HG02798 (cell line): ENCODE measurements around the gene STH.

ENCODE experiments used
- ATAC-seq: cut with Tn5 transposase; IDR thresholded peaks from one replicate; pipeline ENCODE4 v1.9.1; 2021; ENCODE audit warnings: mild to moderate bottlenecking; ENCODE audit not compliant: unreplicated experiment, poor library complexity

STH gene

DNA sequence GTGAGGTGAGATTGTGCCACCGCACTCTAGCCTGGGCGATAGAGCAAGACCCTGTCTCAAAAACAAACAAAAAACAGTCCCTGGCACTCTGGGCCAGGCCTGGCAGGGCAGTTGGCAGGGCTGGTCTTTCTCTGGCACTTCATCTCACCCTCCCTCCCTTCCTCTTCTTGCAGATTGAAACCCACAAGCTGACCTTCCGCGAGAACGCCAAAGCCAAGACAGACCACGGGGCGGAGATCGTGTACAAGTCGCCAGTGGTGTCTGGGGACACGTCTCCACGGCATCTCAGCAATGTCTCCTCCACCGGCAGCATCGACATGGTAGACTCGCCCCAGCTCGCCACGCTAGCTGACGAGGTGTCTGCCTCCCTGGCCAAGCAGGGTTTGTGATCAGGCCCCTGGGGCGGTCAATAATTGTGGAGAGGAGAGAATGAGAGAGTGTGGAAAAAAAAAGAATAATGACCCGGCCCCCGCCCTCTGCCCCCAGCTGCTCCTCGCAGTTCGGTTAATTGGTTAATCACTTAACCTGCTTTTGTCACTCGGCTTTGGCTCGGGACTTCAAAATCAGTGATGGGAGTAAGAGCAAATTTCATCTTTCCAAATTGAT, 24.8 kb downstream of the STH start:
- no peak for ATAC-seq

DNA sequence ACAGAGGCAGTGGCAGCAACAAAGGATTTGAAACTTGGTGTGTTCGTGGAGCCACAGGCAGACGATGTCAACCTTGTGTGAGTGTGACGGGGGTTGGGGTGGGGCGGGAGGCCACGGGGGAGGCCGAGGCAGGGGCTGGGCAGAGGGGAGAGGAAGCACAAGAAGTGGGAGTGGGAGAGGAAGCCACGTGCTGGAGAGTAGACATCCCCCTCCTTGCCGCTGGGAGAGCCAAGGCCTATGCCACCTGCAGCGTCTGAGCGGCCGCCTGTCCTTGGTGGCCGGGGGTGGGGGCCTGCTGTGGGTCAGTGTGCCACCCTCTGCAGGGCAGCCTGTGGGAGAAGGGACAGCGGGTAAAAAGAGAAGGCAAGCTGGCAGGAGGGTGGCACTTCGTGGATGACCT, 25.5 kb downstream of the STH start:
- no peak for ATAC-seq

DNA sequence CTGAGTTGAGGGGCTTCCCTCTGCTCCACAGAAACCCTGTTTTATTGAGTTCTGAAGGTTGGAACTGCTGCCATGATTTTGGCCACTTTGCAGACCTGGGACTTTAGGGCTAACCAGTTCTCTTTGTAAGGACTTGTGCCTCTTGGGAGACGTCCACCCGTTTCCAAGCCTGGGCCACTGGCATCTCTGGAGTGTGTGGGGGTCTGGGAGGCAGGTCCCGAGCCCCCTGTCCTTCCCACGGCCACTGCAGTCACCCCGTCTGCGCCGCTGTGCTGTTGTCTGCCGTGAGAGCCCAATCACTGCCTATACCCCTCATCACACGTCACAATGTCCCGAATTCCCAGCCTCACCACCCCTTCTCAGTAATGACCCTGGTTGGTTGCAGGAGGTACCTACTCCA, 26.0 kb downstream of the STH start:
- no peak for ATAC-seq

DNA sequence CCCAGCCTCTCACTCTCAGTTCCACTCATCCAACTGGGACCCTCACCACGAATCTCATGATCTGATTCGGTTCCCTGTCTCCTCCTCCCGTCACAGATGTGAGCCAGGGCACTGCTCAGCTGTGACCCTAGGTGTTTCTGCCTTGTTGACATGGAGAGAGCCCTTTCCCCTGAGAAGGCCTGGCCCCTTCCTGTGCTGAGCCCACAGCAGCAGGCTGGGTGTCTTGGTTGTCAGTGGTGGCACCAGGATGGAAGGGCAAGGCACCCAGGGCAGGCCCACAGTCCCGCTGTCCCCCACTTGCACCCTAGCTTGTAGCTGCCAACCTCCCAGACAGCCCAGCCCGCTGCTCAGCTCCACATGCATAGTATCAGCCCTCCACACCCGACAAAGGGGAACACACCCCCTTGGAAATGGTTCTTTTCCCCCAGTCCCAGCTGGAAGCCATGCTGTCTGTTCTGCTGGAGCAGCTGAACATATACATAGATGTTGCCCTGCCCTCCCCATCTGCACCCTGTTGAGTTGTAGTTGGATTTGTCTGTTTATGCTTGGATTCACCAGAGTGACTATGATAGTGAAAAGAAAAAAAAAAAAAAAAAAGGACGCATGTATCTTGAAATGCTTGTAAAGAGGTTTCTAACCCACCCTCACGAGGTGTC, 26.6 kb downstream of the STH start:
- no peak for ATAC-seq

DNA sequence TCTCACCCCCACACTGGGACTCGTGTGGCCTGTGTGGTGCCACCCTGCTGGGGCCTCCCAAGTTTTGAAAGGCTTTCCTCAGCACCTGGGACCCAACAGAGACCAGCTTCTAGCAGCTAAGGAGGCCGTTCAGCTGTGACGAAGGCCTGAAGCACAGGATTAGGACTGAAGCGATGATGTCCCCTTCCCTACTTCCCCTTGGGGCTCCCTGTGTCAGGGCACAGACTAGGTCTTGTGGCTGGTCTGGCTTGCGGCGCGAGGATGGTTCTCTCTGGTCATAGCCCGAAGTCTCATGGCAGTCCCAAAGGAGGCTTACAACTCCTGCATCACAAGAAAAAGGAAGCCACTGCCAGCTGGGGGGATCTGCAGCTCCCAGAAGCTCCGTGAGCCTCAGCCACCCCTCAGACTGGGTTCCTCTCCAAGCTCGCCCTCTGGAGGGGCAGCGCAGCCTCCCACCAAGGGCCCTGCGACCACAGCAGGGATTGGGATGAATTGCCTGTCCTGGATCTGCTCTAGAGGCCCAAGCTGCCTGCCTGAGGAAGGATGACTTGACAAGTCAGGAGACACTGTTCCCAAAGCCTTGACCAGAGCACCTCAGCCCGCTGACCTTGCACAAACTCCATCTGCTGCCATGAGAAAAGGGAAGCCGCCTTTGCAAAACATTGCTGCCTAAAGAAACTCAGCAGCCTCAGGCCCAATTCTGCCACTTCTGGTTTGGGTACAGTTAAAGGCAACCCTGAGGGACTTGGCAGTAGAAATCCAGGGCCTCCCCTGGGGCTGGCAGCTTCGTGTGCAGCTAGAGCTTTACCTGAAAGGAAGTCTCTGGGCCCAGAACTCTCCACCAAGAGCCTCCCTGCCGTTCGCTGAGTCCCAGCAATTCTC, 27.4 kb downstream of the STH start:
- no peak for ATAC-seq

DNA sequence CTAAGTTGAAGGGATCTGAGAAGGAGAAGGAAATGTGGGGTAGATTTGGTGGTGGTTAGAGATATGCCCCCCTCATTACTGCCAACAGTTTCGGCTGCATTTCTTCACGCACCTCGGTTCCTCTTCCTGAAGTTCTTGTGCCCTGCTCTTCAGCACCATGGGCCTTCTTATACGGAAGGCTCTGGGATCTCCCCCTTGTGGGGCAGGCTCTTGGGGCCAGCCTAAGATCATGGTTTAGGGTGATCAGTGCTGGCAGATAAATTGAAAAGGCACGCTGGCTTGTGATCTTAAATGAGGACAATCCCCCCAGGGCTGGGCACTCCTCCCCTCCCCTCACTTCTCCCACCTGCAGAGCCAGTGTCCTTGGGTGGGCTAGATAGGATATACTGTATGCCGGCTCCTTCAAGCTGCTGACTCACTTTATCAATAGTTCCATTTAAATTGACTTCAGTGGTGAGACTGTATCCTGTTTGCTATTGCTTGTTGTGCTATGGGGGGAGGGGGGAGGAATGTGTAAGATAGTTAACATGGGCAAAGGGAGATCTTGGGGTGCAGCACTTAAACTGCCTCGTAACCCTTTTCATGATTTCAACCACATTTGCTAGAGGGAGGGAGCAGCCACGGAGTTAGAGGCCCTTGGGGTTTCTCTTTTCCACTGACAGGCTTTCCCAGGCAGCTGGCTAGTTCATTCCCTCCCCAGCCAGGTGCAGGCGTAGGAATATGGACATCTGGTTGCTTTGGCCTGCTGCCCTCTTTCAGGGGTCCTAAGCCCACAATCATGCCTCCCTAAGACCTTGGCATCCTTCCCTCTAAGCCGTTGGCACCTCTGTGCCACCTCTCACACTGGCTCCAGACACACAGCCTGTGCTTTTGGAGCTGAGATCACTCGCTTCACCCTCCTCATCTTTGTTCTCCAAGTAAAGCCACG, 28.3 kb downstream of the STH start:
- ATAC-seq = no peak

DNA sequence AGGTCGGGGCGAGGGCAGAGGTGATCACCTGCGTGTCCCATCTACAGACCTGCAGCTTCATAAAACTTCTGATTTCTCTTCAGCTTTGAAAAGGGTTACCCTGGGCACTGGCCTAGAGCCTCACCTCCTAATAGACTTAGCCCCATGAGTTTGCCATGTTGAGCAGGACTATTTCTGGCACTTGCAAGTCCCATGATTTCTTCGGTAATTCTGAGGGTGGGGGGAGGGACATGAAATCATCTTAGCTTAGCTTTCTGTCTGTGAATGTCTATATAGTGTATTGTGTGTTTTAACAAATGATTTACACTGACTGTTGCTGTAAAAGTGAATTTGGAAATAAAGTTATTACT, 28.9 kb downstream of the STH start:
- no peak for ATAC-seq

DNA sequence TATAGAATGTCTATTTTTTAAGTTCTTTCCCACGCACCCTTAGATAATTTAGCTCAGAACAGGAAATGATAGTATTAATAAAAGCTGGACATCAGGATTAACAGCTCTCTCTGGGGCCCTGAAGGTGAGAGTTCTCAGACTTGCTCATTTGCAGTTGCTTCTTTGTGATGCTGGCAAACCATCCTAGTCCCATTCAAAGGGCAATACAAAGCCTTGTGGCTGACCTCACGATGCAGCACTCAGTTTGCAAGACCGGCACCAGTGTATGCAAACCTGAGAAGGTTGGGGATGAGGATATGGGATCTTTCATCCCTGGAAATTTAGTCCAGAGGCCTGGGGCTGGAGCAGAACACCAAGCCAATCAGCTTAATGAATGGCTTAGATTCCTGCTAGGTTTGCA, 29.3 kb downstream of the STH start:
- ATAC-seq = no peak

DNA sequence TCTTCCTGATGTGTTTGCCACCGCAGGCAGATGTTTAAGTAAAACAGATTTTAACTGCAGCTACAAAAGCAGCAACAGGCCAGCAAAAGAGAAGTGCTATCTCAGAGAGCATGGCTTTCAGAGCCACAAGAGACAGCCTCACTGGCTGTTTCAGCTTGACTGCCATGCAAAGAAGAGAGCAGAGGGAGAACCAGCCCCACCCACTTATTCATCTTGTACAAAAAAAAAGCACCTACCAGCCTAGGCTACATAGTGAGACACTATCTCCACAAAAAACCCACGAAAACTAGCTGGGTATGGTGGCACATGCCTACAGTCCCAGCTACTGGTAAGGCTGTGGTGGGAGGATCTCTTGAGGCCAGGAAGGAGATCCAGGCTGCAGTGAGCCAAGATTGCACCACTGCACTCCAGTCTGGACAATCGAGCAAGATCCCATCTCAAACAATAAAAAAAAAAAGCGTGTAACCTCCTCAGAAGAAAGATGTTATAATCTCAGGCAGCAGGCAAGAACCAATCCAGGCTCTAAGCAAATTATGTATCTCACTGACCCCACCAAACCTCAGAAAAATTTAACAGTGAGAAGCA, 30.0 kb downstream of the STH start:
- ATAC-seq = no peak

DNA sequence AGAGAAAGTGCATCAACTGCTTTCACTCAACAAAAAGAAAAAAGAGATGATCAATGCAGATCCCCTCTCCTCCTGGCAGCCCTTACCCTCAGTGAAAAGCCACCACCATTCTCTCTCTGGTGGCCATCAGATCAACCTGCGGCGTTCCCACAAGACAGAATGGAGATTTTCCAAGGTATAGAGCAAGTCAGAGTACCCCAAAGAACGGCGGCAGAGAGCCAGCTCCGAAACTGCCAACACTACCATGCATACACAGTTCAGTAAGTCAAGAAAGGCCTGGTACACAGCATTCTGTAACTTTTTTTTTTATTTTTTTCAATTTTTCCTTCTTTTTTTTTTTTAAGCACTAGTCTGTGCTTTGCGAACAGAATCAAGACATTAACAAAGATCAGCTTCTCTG, 30.6 kb downstream of the STH start:
- no peak for ATAC-seq

DNA sequence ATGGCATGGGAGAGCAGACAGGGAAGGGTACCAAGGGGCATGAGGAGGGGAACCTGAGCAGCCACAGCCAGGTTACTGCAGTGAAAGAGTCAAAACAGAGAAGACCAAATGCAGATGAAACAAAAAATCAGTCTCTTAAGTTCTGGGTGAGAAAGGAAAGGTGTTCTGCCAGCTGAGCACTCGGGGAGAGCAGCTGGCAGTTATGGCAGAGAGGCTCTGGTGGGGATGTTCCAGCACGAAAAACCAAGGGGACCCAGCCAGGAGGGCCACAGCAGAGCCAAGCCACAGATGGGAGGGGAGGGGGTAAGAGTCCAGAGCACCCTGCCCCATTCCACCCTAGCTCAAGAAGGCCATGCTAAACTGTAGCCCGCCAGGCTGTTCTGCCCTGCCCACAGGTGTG, 31.7 kb downstream of the STH start:
- no peak for ATAC-seq

DNA sequence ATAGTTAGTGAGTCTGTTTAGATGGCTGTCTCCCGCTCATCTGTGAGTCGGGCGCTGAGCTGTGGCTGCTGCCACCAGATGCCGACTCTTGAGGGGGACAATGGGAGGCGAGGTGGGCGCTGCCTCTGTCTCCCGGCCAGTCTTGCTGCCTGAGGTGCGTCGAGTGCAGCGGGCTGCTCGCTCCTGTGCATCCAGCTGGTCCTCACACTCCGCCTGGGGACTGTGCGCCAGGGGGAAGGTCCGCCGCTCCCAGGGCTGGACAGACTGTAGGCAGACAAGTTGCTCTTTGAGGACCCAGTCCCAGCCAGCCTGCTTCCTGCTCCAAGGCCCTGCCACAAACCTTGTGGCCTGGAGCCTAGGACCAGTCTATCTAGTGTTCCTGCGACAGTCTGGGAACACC, 32.4 kb downstream of the STH start:
- ATAC-seq = no peak

DNA sequence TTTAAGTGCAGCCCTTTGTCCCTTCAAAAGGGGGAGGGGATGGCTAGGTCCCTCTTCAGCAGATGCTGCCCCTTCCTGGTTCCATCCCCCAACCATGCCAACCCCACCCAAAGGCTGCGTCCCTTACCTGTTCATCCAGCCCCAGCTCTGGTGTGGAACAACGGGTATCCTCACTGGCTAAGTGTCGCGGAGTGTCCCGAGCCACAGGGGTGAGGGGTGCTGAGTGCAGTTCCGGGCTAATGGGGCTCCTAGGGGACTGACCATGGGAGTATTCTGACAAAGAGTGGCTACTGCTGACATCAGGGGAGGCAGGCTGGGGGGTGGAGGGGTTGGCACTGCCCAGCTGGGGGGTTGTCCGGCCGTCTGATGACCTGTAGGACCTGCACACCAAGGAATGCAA, 32.9 kb downstream of the STH start:
- no peak for ATAC-seq

DNA sequence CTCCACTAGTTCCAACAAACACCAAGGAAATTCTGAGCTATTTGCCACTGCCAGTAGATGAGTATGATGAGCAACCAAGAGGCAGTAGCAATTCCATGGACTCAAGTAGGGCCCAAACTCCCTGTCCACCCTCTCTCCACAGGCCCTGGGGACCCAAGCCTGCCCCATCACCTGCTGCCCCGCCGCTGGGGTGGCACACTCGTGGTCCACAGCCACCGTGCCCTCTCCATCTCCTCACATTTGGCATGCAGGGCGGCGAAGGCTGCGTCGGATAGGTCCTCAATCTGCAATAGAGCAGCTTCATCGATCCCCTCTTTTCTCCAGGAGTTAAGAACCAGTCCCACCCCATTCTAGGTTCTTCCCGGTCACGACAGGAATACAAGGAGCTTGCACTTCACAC, 33.9 kb downstream of the STH start:
- no peak for ATAC-seq

DNA sequence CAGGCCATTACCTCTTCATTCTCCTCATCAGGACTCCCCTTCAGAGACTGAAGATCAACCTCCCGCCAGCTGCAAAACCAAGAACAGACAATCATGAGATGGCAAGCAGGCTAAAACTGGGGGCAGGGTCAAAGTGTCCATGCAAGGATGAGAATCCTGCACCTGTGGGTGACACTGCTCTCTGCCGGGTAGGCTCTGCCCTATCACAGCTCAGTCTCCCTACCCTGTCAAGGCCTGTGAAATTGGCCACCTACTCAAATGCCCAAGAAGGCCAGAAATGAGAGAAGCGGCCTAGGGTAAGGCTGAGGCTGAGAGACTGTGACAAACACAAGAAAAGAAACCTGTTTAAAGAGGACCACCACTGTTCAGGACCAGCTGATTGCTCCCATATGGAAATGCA, 34.3 kb downstream of the STH start:
- no peak for ATAC-seq

DNA sequence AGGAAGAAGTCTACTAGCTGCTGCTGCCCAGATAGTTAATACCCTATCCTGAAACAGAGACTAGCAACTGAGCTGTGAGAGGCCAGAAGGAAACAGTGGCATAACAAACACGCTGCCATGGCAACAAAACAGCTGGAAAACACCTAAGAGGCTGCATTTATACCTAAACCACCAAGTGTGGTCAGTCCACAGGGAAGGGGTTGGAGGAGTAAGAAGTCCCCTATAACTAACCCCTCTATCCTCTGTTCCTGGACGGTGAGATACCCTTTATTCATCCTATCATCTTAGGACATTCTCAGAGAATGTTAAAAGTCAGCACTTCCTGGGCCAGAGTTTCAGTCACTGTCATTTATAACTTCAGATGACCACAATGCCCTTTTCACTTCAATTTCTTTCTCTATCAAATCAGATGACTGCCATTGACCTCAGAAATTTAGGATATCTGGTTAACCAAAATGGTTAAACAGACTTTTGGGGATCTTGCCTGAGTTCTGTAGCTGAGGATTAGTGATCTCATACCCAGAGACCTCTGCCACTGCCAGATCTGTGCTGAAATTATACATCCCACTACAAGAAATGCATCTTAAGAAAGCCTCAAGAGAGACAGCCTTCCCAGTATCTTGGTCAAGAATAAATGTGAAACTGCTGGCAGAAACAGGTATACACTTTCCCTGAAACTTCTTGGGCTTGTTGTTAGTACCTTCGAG, 36.2 kb downstream of the STH start:
- peak; percentile 49 for ATAC-seq

DNA sequence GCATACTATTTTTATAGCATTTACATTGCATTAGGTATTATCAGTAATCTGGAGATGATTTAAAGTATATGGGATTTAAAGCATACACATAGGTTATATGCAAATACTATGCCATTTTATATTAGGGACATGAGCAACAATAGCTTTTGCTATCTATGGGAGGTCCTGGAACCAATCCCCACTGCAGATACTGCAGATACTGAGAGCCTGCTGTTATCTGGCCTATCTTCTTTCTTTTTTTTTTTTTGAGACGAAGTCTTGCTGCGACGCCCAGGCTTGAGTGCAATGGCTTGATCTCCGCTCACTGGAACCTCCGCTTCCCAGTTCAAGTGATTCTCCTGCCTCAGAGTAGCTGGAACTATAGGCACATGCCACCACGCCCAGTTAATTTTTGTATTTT, 37.4 kb downstream of the STH start:
- ATAC-seq = no peak

DNA sequence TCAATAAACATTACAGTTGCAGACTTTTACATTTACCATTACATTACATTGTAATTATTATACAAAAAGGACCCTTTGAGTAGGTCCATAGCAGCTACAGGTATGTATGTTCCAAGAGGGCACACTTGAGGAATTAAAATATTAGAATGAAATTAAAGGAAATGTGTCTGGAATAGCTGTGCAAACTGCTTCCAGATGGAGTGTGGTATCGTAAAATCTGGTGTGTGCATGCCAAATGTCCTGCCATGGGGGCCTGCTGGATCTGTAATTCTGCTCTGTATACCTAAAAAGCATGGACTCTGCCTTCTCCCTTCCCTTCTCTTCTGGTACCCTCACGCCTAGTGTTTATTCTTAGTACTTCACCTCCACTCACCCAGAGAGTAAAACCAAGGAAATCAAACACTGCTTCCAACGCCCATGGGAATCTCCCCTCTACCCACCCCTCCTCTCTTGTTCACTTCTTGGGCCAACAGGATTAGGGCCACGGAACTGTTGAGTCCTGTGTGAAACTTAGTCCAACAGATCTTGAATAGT, 38.7 kb downstream of the STH start:
- no peak for ATAC-seq

DNA sequence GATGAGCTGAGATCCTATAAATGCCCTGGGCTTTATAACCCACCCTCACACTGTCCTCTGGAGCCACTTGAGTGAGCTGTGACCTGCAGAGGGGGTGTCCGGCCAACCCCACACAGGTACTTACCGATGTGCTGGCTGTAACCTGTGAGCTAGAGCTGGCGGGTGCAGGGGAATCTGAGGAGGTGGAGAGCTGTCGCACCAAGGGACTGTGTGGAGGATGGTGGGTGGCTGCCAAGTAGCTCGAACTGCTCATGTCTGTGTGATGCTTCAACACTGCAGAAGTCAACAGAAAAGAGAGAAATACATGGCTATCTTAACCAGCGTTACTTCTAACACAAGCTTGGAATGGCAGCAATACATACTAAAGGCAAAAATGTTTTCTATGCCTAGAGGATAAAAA, 39.4 kb downstream of the STH start:
- ATAC-seq = no peak
